GM12873 (cell line): ENCODE measurements around the gene LCE1D.
A peak's percentile ranks its signal among the peaks of the same experiment; 100 is the strongest.

Experiments used
- CTCF ChIP-seq: IDR thresholded peaks from 2 replicates; pipeline ENCODE4 v1.5.1; 2012; ENCODE audit warnings: low read depth, mild to moderate bottlenecking, moderate library complexity, low read length, control low read depth; ENCODE audit not compliant: insufficient read depth; ENCODE audit errors: missing control alignments

LCE1D gene

GRCh38 chr1:152759453-152760173 is 36.9 kb upstream of the LCE1D start:
- no peak for TF ChIP-seq CTCF

GRCh38 chr1:152760551-152761190 is 35.9 kb upstream of the LCE1D start:
- no peak for TF ChIP-seq CTCF

- TF ChIP-seq CTCF, result no peak
These were observed 34.8 kb upstream of the LCE1D start for GRCh38 chr1:152761609-152762213.

- TF ChIP-seq CTCF, result no peak
These were observed 27.5 kb upstream of the LCE1D start for GRCh38 chr1:152768847-152769533.

GRCh38 chr1:152770411-152770810 is 26.1 kb upstream of the LCE1D start:
- no peak for TF ChIP-seq CTCF

- TF ChIP-seq CTCF, result peak; percentile 31
These were observed 21.6 kb upstream of the LCE1D start, which contains the start of gene LCE1F for GRCh38 chr1:152774875-152775274. TSS of gene LCE1F (plus strand) at chr1:152775140. CDS start at chr1:152776372, 1,232 bp downstream.

GRCh38 chr1:152776361-152776760 is 20.2 kb upstream of the LCE1D start:
- TF ChIP-seq CTCF, result no peak
